ENCODE data around the gene PLXNC1. TPM values are rescaled to one million over a fixed set of nuclear protein-coding genes. Genes with fewer than 3 reads are reported as not detected.
A peak's percentile ranks its signal among the peaks of the same experiment; 100 is the strongest.

Gene PLXNC1
- polyA plus RNA-seq, 1 of the 3 experiments (the other 2 are of a cell fraction), result 0.23 TPM

- TF ChIP-seq CHD2 (IDR thresholded peaks at IDR 0.05; ENCODE audit: low read length, partially characterized antibody) (peak; percentile 40), EP300 (IDR thresholded peaks at IDR 0.05; ENCODE audit: borderline replicate concordance in 1 of 2, low read depth in 1 of 2, low read length in 1 of 2) (no peak), RCOR1 (IDR thresholded peaks at IDR 0.05; ENCODE audit: low read length) (peak; percentile 23; the same call in 1 of the 2 replicates), NRF1 (IDR thresholded peaks at IDR 0.05; ENCODE audit: low read depth, low read length) (peak; percentile 38; the same call in 1 of the 2 replicates), FOXJ3 (CRISPR knock-in tag; IDR thresholded peaks at IDR 0.05) (no peak)
- TF ChIP-seq, protein P1, sequence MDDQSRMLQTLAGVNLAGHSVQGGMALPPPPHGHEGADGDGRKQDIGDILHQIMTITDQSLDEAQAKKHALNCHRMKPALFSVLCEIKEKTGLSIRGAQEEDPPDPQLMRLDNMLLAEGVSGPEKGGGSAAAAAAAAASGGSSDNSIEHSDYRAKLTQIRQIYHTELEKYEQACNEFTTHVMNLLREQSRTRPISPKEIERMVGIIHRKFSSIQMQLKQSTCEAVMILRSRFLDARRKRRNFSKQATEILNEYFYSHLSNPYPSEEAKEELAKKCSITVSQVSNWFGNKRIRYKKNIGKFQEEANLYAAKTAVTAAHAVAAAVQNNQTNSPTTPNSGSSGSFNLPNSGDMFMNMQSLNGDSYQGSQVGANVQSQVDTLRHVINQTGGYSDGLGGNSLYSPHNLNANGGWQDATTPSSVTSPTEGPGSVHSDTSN (IDR thresholded peaks at IDR 0.05), result no peak
- TF ChIP-seq, protein P2, sequence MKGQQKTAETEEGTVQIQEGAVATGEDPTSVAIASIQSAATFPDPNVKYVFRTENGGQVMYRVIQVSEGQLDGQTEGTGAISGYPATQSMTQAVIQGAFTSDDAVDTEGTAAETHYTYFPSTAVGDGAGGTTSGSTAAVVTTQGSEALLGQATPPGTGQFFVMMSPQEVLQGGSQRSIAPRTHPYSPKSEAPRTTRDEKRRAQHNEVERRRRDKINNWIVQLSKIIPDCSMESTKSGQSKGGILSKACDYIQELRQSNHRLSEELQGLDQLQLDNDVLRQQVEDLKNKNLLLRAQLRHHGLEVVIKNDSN (IDR thresholded peaks at IDR 0.05; ENCODE audit: borderline replicate concordance, low read depth), result no peak
Measured at GRCh38 chr12:94101738-94102660, 46.4 kb upstream of the PLXNC1 start (continued).

DNA sequence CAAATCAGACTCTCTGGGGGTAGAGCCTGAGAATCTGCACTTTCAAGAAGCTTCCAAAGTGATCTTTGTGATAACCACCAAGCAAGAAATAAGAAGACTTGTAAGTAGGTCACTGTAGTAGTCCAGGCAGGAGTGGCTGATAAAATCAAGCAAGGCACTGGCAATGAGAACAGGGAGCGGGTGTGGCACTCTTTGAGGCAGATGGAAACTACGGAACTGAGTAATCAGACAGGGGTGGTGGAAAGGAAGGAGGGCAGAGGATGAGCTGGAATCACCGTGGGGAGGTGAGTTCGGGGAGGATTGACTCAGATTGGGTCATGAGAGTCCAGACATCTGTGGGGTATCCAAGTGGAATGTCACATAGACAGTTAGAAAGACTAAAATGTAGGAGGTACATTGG is 44.4 kb upstream of the PLXNC1 start:
- H3K4me1 ChIP-seq (ENCODE audit: control insufficient read depth in 1 of 2, insufficient read depth in 2 of 2, low read depth in 1 of 2, low read length in 1 of 2), result peaks cover 8 to 18% of the 10 kb centered on the region in 2 experiments; a peak in 3 of 4 replicates
- WGBS (ENCODE audit: low lambda C conversion rate), result 66% methylated on average over 4 of the region's 4 CpGs
- H3K9ac ChIP-seq, result no peak overlapping the region
- peaks cover 21% of the 10 kb centered on the region for H3F3A ChIP-seq (replicated peaks; ENCODE audit: insufficient read depth)
- ChIA-PET POLR2A (no interaction called here), CTCF (interaction anchor here (0.7 to 8.7 kb wide), 9 partner anchors 16 to 600 kb away, joined by 3 to 182 read pairs (median 46); partner anchors contain the start of gene SOCS2)
- no peak overlapping the region for H2AFZ ChIP-seq (ENCODE audit: low read depth)
- H3K4me3 ChIP-seq (ENCODE audit: low read depth in 2 of 2, low read length in 1 of 2), result no peak overlapping the region
- H4K20me1 ChIP-seq (ENCODE audit: insufficient read depth), result no peaks in the 10 kb centered on the region
- H3K9me2 ChIP-seq, result no peaks in the 10 kb centered on the region
- no peaks in the 10 kb centered on the region for H3K27me3 ChIP-seq (ENCODE audit: insufficient read depth)
- no peaks in the 10 kb centered on the region for H3K36me3 ChIP-seq (replicated peaks in 1 of 2; ENCODE audit: control insufficient read depth in 1 of 2, insufficient read depth in 2 of 2, low read length in 1 of 2)
- no peak for DNase-seq
- no peak overlapping the region for H3K4me2 ChIP-seq
- no peak for TF ChIP-seq POLR2AphosphoS5 (IDR thresholded peaks at IDR 0.05; ENCODE audit: low read depth, low read length)
- TF ChIP-seq TCF12 (IDR thresholded peaks at IDR 0.05), result no peak
- TF ChIP-seq YY1 (IDR thresholded peaks at IDR 0.05; ENCODE audit: low read depth), result no peak
- no peak for TF ChIP-seq RCOR1 (IDR thresholded peaks at IDR 0.05; ENCODE audit: low read length)
- no peak for TF ChIP-seq JUND (IDR thresholded peaks at IDR 0.05)
- no peak for TF ChIP-seq CHD2 (IDR thresholded peaks at IDR 0.05; ENCODE audit: low read length, partially characterized antibody)
- TF ChIP-seq, protein P2 (IDR thresholded peaks at IDR 0.05; ENCODE audit: borderline replicate concordance, low read depth), result no peak
- no peak for TF ChIP-seq SMC3 (IDR thresholded peaks at IDR 0.05; ENCODE audit: low read depth, low read length)
- TF ChIP-seq CTCF (IDR thresholded peaks at IDR 0.05), result no peak
- no peak for TF ChIP-seq GATA2 (CRISPR knock-in tag; IDR thresholded peaks at IDR 0.05)
- TF ChIP-seq, protein P3, sequence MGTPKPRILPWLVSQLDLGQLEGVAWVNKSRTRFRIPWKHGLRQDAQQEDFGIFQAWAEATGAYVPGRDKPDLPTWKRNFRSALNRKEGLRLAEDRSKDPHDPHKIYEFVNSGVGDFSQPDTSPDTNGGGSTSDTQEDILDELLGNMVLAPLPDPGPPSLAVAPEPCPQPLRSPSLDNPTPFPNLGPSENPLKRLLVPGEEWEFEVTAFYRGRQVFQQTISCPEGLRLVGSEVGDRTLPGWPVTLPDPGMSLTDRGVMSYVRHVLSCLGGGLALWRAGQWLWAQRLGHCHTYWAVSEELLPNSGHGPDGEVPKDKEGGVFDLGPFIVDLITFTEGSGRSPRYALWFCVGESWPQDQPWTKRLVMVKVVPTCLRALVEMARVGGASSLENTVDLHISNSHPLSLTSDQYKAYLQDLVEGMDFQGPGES (IDR thresholded peaks at IDR 0.05; ENCODE audit: low read depth, low read length), result no peak
- TF ChIP-seq ZBTB33 (IDR thresholded peaks at IDR 0.05; ENCODE audit: borderline replicate concordance, low read depth), result no peak
- TF ChIP-seq GABPA (IDR thresholded peaks at IDR 0.05; ENCODE audit: low read depth), result no peak
- TF ChIP-seq EP300 (IDR thresholded peaks at IDR 0.05; ENCODE audit: borderline replicate concordance in 1 of 2, low read depth in 1 of 2, low read length in 1 of 2), result no peak
- TF ChIP-seq RXRA (IDR thresholded peaks at IDR 0.05; ENCODE audit: borderline replicate concordance, low read depth), result no peak
- H3K9me3 ChIP-seq, result no peaks in the 10 kb centered on the region
- H3K79me2 ChIP-seq (ENCODE audit: insufficient read depth), result no peaks in the 10 kb centered on the region
- H3K27ac ChIP-seq (ENCODE audit: low read depth in 2 of 2, low read length in 1 of 2), result no peak overlapping the region

All from SK-N-SH (cell line).